Lower leg skin (tissue), 4 donors: ENCODE measurements around the gene TNFRSF6B. TPM values are rescaled to one million over a fixed set of nuclear protein-coding genes. Genes with fewer than 3 reads are reported as not detected.
"Not testable (repeated sequence)": the region's sequence is repeated elsewhere in the genome, so short reads cannot be mapped to it uniquely, and the experiment has no call there.

ENCODE experiments used
- DNase-seq, 2 donors: peaks; one replicate each; pipeline ENCODE4 v3.0.0-alpha.2; 2019; ENCODE audit warnings: low spot score in 2 of 2
- H3K4me3 ChIP-seq: fragments of 200-600 bp; sonication (generic); 2 replicates; pipeline ENCODE4 v1.5.1; 2017; ENCODE audit warnings: mild to moderate bottlenecking, low read depth; ENCODE audit not compliant: poor library complexity, severe bottlenecking
- POLR2A ChIP-seq, 2 donors: fragments of 450-650 bp; IDR thresholded peaks; one replicate each; pipeline ENCODE4 v1.6.1; 2016 to 2017; ENCODE audit warnings: antibody characterized with exemption in 2 of 2, mild to moderate bottlenecking in 1 of 2, moderate library complexity in 1 of 2
- WGBS, 2 donors: methylation state at CpG; one replicate each; pipeline ENCODE4 v1.1.5; 2018; 5-methylcytosine and 5-hydroxymethylcytosine counted together
- intact Hi-C: fragments of 100-400 bp; cut with DNase I; formaldehyde crosslinking; loops from one replicate; pipeline ENCODE4 v1.15.0; 2023; ENCODE audit warnings: low total_unique reads
- total RNA-seq, 4 donors: library from RNA; depleted of rRNA; stranded (reverse); fragments of >200 nt; gene quantifications; one replicate each; pipeline ENCODE4 v1.1.0, GENCODE V29; 2016
- TF ChIP-seq, protein P1 (sequence below), 3 donors: fragments of 450-650 bp; IDR thresholded peaks; one replicate each; pipeline ENCODE4 v1.5.1; 2016; ENCODE audit warnings: antibody characterized with exemption in 3 of 3, mild to moderate bottlenecking in 3 of 3, moderate library complexity in 2 of 3

The TNFRSF6B gene
- total RNA-seq, 4 donors from 2014 or later, result 3.0 to 49.5 (median 12.1) TPM

DNA sequence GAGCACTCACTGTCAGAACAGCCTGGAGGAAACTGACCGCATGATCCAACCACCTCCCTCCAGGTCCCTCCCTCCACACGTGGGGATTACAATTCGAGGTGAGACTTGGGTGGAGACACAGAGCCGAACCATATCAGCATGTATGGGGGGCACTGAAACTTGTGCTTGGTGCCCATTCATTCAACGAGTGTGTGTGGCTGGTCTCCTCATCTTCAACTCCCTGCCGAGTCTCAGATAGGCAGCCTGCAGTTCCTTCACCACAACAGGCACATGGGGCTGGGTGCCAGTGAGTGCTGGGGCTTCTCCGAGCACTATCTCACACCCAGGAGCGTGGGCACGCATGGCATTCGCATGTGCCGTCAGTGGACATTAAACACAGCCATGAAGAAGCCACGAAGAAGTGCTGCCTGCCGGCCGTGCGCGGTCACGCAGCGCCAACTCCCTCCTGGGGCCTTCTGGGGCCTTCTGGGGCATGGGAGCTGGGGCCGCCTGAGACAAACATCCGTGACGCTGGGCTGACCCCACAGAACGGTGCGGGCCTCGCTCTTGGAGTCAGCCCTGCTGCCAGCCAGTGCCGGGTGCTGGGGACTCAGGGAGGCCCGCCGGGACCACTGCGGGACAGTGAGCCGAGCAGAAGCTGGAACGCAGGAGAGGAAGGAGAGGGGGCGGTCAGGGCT is 39.1 kb upstream of the TNFRSF6B start:
- H3K4me3 ChIP-seq, result peak overlapping the region; percentile 19
- intact Hi-C loops, result no loop called here
- WGBS, 2 donors, result 33 to 48% methylated on average over 21 to 25 of the region's 31 CpGs
- TF ChIP-seq, protein P1, sequence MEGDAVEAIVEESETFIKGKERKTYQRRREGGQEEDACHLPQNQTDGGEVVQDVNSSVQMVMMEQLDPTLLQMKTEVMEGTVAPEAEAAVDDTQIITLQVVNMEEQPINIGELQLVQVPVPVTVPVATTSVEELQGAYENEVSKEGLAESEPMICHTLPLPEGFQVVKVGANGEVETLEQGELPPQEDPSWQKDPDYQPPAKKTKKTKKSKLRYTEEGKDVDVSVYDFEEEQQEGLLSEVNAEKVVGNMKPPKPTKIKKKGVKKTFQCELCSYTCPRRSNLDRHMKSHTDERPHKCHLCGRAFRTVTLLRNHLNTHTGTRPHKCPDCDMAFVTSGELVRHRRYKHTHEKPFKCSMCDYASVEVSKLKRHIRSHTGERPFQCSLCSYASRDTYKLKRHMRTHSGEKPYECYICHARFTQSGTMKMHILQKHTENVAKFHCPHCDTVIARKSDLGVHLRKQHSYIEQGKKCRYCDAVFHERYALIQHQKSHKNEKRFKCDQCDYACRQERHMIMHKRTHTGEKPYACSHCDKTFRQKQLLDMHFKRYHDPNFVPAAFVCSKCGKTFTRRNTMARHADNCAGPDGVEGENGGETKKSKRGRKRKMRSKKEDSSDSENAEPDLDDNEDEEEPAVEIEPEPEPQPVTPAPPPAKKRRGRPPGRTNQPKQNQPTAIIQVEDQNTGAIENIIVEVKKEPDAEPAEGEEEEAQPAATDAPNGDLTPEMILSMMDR (IDR thresholded peaks at IDR 0.05), result no peak
- no peak for TF ChIP-seq POLR2A (IDR thresholded peaks at IDR 0.05)
- DNase-seq, result peak in 1 of 2 donors; percentile 79

DNA sequence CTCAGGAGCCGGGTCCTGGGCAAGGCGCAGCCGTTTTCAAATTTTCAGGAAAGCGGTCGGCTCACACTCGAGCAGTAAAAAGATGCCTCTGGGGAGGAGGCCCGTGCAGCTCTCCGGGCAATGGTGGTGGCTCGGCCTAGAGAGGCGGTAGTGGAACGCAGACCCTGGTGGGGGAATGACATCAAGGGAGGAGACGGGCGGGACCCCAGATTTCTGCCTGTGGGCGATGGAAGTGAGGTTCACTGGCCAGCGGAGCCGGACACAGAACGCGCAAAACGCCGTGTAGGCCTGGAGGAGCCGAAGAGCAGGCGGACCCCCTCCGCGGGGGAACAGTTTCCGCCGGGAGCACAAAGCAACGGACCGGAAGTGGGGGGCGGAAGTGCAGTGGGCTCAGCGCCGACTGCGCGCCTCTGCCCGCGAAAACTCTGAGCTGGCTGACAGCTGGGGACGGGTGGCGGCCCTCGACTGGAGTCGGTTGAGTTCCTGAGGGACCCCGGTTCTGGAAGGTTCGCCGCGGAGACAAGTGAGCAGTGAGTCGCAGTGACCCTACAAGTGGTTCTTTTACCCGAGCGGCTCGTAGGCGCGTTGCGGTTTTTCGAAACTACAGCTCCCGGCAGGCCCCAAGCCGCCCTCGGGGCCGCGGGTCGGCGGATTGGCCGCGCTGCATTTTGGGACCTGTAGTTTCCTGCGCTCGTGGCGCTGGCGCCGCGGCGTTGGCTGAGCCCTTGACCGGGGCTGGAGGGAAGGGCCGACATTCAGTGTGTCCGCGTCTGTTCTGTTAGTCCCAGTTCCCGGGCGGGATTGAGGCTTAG is 38.3 kb upstream of the TNFRSF6B start, which contains the start of gene RTEL1:
TSS of gene RTEL1 (plus strand) at position 376 of the 812 bp plus-strand sequence. CDS start 1,091 bp downstream, outside the sequence.
- intact Hi-C loops, result no loop called here
- no peak for TF ChIP-seq POLR2A (IDR thresholded peaks at IDR 0.05)
- TF ChIP-seq, protein P1 (IDR thresholded peaks at IDR 0.05), result no peak
- 1 to 2% methylated on average over 56 to 72 of the region's 73 CpGs for WGBS, 2 donors

DNA sequence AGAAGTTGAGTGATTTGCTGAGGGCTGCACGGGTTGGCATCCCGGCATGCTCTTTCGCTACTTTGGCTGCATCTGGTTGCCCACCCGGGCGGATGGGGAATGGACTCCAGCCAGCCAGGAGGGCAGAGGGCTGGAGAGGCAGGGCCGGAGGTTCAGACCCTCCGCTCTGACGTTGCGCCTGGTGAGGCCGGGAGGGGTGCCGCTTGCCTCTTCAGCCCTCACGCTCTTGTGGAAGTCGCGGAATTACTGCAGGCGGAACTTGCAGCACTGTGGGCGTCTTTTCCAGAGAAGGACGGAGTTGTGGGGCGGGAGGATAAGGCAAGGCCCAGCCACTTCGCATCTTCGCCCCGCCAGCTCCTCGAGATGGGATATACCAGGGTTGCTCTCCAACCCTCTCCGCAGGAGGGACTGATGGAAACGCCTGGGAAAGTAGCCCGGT is 37.7 kb upstream of the TNFRSF6B start:
- no peak for TF ChIP-seq POLR2A (IDR thresholded peaks at IDR 0.05)
- TF ChIP-seq, protein P1 (IDR thresholded peaks at IDR 0.05), result no peak
- H3K4me3 ChIP-seq, result peak overlapping the region; percentile 78
- intact Hi-C loops, result no loop called here
- WGBS, 2 donors, result 2 to 3% methylated on average over 19 to 25 of the region's 25 CpGs
- no peak for DNase-seq

More for the DNA sequence above, 38.3 kb upstream of the TNFRSF6B start, which contains the start of gene RTEL1:
- peak within 1 kb of the TSS; percentile 78 for H3K4me3 ChIP-seq
- DNase-seq, result peak; percentile 88 to 98

DNA sequence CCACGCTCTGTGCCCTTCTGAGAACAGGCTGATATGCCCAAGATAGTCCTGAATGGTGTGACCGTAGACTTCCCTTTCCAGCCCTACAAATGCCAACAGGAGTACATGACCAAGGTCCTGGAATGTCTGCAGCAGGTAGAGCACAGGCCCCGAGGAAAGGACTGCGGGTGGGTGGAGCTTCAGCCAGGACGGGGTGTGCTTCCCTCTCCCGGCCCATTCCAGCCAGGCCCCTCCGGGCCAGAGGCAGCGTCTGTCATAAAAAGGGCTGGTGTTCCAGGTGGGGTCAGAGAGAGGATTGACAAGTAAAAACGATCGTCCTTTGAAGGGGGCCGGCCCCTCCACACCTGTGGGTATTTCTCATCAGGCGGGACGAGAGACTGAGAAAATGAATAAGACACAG is 37.1 kb upstream of the TNFRSF6B start:
- TF ChIP-seq, protein P1 (IDR thresholded peaks at IDR 0.05), result no peak
- TF ChIP-seq POLR2A (IDR thresholded peaks at IDR 0.05), result no peak
- intact Hi-C loops, result no loop called here
- DNase-seq, result peak in 1 of 2 donors; percentile 81
- H3K4me3 ChIP-seq, result no peak overlapping the region
- 50 to 63% methylated on average over 13 of the region's 13 CpGs for WGBS, 2 donors

DNA sequence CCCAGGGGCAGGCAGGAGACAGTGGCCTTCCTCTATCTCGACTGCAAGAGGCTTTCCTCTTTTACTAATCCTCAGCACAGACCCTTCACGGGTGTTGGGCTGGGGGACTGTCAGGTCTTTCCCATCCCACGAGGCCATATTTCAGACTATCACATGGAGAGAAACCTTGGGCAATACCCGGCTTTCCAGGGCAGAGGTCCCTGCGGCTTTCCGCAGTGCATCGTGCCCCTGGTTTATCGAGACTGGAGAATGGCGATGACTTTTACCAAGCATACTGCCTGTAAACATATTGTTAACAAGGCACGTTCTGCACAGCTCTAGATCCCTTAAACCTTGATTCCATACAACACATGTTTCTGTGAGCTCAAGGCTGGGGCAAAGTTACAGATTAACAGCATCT is 36.3 kb upstream of the TNFRSF6B start:
- intact Hi-C loops, result not testable (repeated sequence)

DNA sequence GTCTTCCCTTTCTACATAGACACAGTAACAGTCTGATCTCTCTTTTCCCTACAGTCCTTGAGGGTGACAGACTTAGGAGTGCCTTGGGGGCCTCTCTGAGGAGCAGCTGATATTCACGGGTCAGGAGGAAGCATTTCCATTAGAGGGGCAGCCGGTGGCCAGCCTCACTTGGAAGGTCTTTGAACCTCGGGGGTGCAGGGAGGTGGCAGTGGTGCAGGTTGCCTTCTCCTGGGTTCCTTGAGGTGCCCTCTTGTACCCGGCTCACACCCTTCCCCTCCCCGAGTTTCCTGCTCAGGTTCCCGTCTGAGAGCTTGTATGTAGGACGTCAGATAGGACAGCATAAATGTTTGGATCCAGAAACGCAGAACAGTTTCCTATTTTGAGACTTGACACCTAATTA is 35.8 kb upstream of the TNFRSF6B start:
- WGBS, 2 donors, result 86% methylated on average over 8 of the region's 8 CpGs
- intact Hi-C loops, result no loop called here
- TF ChIP-seq POLR2A (IDR thresholded peaks at IDR 0.05), result no peak
- TF ChIP-seq, protein P1 (IDR thresholded peaks at IDR 0.05), result no peak
- DNase-seq, result no peak
- H3K4me3 ChIP-seq, result no peak overlapping the region

More for the DNA sequence above, 36.3 kb upstream of the TNFRSF6B start:
- DNase-seq, H3K4me3 ChIP-seq: not testable (repeated sequence)
- WGBS, 2 donors, result 89 to 92% methylated on average over 10 of the region's 10 CpGs
